Neural cell (in vitro differentiated cells): ENCODE data around the gene SNCA. TPM values are rescaled to one million over a fixed set of nuclear protein-coding genes. Genes with fewer than 3 reads are reported as not detected.

Source experiments
- H2AFZ ChIP-seq: fragments of 200-600, 300-800 bp; sonication (generic), shearing (Covaris generic); 2 replicates; pipeline ENCODE4 v1.6.0; 2014; ENCODE audit warnings: low read depth, mild to moderate bottlenecking, antibody characterized with exemption, low read length, moderate library complexity
- H3F3A ChIP-seq: fragments of 200-600 bp; shearing (Covaris generic); 2 replicates; pipeline ENCODE4 v1.6.1; 2016; ENCODE audit warnings: mild to moderate bottlenecking, moderate library complexity, mixed read lengths, antibody characterized with exemption, low read length; ENCODE audit not compliant: insufficient read depth, poor library complexity, severe bottlenecking
- H3K27ac ChIP-seq: fragments of 200-600, 300-800 bp; sonication (generic), shearing (Covaris generic); 2 replicates; pipeline ENCODE4 v1.5.1; 2014; ENCODE audit warnings: mild to moderate bottlenecking, low read length, moderate library complexity
- H3K27me3 ChIP-seq: fragments of 300-800, 200-600 bp; sonication (generic), shearing (Covaris generic); 2 replicates; pipeline ENCODE4 v1.6.0; 2014; ENCODE audit warnings: mild to moderate bottlenecking, low read depth, low read length, moderate library complexity; ENCODE audit not compliant: insufficient read depth
- H3K36me3 ChIP-seq: fragments of 300-800, 200-600 bp; sonication (generic), shearing (Covaris generic); 2 replicates; pipeline ENCODE4 v1.5.1; 2014; ENCODE audit warnings: mild to moderate bottlenecking, antibody characterized with exemption, low read length, moderate library complexity; ENCODE audit not compliant: insufficient read depth
- H3K4me2 ChIP-seq: fragments of 300-800, 200-600 bp; sonication (generic), shearing (Covaris generic); 2 replicates; pipeline ENCODE4 v1.6.0; 2014; ENCODE audit warnings: mild to moderate bottlenecking, low read length
- H3K4me3 ChIP-seq: fragments of 300-800, 200-600 bp; sonication (generic), shearing (Covaris generic); 2 replicates; pipeline ENCODE4 v1.5.1; 2014; ENCODE audit warnings: mild to moderate bottlenecking, low read length, moderate library complexity
- H3K79me2 ChIP-seq: fragments of 200-600 bp; shearing (Covaris generic); replicated peaks from 2 replicates; pipeline ENCODE4 v1.6.0; 2014; ENCODE audit warnings: mild to moderate bottlenecking, low read length, moderate library complexity; ENCODE audit not compliant: insufficient read depth
- H3K9ac ChIP-seq: fragments of 300-800, 200-600 bp; sonication (generic), shearing (Covaris generic); 2 replicates; pipeline ENCODE4 v1.6.1; 2016; ENCODE audit warnings: mild to moderate bottlenecking, low read length, mixed read lengths
- H3K9me2 ChIP-seq: fragments of 200-600 bp; shearing (Covaris generic); 2 replicates; pipeline ENCODE4 v1.6.1; 2016; ENCODE audit warnings: mild to moderate bottlenecking, low read length, mixed read lengths; ENCODE audit not compliant: insufficient read depth
- H3K9me3 ChIP-seq: fragments of 200-600, 300-800 bp; sonication (generic), shearing (Covaris generic); 2 replicates; pipeline ENCODE4 v1.6.1; 2016; ENCODE audit warnings: mild to moderate bottlenecking, mixed run types, low read length, moderate library complexity, mixed read lengths
- H4K20me1 ChIP-seq: fragments of 200-600 bp; shearing (Covaris generic); 2 replicates; pipeline ENCODE4 v1.6.1; 2016; ENCODE audit warnings: mild to moderate bottlenecking, mixed run types; ENCODE audit not compliant: insufficient read depth
- CTCF ChIP-seq: fragments of 450-650 bp; IDR thresholded peaks from 2 replicates; pipeline ENCODE4 v1.5.1; 2014; ENCODE audit warnings: antibody characterized with exemption, mild to moderate bottlenecking, moderate library complexity; ENCODE audit not compliant: poor library complexity, severe bottlenecking
- EP300 ChIP-seq: fragments of 450-650 bp; conservative IDR thresholded peaks from 2 replicates; pipeline ENCODE4 v1.6.1; 2014; ENCODE audit warnings: antibody characterized with exemption, mild to moderate bottlenecking, moderate library complexity; ENCODE audit not compliant: poor library complexity, severe bottlenecking
- EZH2 ChIP-seq: fragments of 200-600, 300-800 bp; shearing (Covaris generic), sonication (generic); IDR thresholded peaks from 2 replicates; pipeline ENCODE4 v1.6.1; 2014; ENCODE audit warnings: antibody characterized with exemption, low read length, borderline replicate concordance, mild to moderate bottlenecking; ENCODE audit not compliant: insufficient read depth, poor library complexity, severe bottlenecking
- MXI1 ChIP-seq: fragments of 450-650 bp; conservative IDR thresholded peaks from 2 replicates; pipeline ENCODE4 v1.6.1; 2014; ENCODE audit warnings: antibody characterized with exemption, mild to moderate bottlenecking; ENCODE audit not compliant: poor library complexity, severe bottlenecking
- POLR2AphosphoS5 ChIP-seq: IDR thresholded peaks from 2 replicates; pipeline ENCODE4 v1.6.1; 2012
- RAD21 ChIP-seq: fragments of 450-650 bp; conservative IDR thresholded peaks from 2 replicates; pipeline ENCODE4 v1.6.1; 2014; ENCODE audit warnings: antibody characterized with exemption, mild to moderate bottlenecking, moderate library complexity
- REST ChIP-seq: IDR thresholded peaks from 2 replicates; pipeline ENCODE4 v1.6.1; 2012; ENCODE audit warnings: borderline replicate concordance
- SMC3 ChIP-seq: fragments of 450-650 bp; conservative IDR thresholded peaks from 2 replicates; pipeline ENCODE4 v1.6.1; 2014; ENCODE audit warnings: antibody characterized with exemption, mild to moderate bottlenecking, moderate library complexity; ENCODE audit not compliant: poor library complexity
- TAF1 ChIP-seq: IDR thresholded peaks from 2 replicates; pipeline ENCODE4 v1.6.1; 2012; ENCODE audit warnings: low read depth
- polyA plus RNA-seq: library from polyadenylated mRNA; depleted of rRNA; stranded (reverse); fragments of >200 nt; gene quantifications from 2 replicates; pipeline ENCODE4 v1.2.3, GENCODE V29; 2014

SNCA gene
- polyA plus RNA-seq, 1 donor from 2014 or later = 66.1 TPM

- Histone ChIP-seq H3K9ac (no peak overlapping the region), H3K9me3 (no peaks in the 10 kb centered on the region), H3F3A (no peaks in the 10 kb centered on the region)
Observed at GRCh38 chr4:89725268-89725667, 111.7 kb downstream of the SNCA start.

GRCh38 chr4:89724716-89725115 lies 112.2 kb downstream of the SNCA start:
- no peak for TF ChIP-seq CTCF
- TF ChIP-seq RAD21 = no peak
- TF ChIP-seq EZH2 = no peak
- no peak for TF ChIP-seq EP300
- TF ChIP-seq TAF1 = no peak
- no peak for TF ChIP-seq POLR2AphosphoS5
- TF ChIP-seq SMC3 = no peak
- no peak for TF ChIP-seq REST
- TF ChIP-seq MXI1 = no peak
- Histone ChIP-seq H3K27me3 (no peaks in the 10 kb centered on the region), H3K36me3 (no peaks in the 10 kb centered on the region), H2AFZ (no peak overlapping the region), H3K4me2 (peak overlapping the region; percentile 45), H3K79me2 (no peaks in the 10 kb centered on the region), H3K4me3 (no peak overlapping the region), H3K9me2 (no peaks in the 10 kb centered on the region), H3K9ac (no peak overlapping the region), H4K20me1 (no peaks in the 10 kb centered on the region), H3F3A (no peaks in the 10 kb centered on the region), H3K27ac (peak overlapping the region; percentile 6), H3K9me3 (no peaks in the 10 kb centered on the region)

More at GRCh38 chr4:89725268-89725667, 111.7 kb downstream of the SNCA start:
- Histone ChIP-seq H3K36me3 (no peaks in the 10 kb centered on the region), H3K4me3 (no peak overlapping the region), H3K27ac (peak overlapping the region; percentile 6), H2AFZ (no peak overlapping the region), H3K9me2 (no peaks in the 10 kb centered on the region), H3K79me2 (no peaks in the 10 kb centered on the region), H3K4me2 (no peak overlapping the region), H4K20me1 (no peaks in the 10 kb centered on the region), H3K27me3 (no peaks in the 10 kb centered on the region)
- TF ChIP-seq REST (no peak), EZH2 (no peak)
